ENCODE data around the gene BET1L. TPM values are rescaled to one million over a fixed set of nuclear protein-coding genes. Genes with fewer than 3 reads are reported as not detected.

The BET1L gene
- total and polyA plus RNA-seq, 10 of the 15 experiments (the other 5 are each of a cell fraction or from before 2014, with no cell fraction given): 6.7 to 55.4 (median 39.7) TPM

DNA sequence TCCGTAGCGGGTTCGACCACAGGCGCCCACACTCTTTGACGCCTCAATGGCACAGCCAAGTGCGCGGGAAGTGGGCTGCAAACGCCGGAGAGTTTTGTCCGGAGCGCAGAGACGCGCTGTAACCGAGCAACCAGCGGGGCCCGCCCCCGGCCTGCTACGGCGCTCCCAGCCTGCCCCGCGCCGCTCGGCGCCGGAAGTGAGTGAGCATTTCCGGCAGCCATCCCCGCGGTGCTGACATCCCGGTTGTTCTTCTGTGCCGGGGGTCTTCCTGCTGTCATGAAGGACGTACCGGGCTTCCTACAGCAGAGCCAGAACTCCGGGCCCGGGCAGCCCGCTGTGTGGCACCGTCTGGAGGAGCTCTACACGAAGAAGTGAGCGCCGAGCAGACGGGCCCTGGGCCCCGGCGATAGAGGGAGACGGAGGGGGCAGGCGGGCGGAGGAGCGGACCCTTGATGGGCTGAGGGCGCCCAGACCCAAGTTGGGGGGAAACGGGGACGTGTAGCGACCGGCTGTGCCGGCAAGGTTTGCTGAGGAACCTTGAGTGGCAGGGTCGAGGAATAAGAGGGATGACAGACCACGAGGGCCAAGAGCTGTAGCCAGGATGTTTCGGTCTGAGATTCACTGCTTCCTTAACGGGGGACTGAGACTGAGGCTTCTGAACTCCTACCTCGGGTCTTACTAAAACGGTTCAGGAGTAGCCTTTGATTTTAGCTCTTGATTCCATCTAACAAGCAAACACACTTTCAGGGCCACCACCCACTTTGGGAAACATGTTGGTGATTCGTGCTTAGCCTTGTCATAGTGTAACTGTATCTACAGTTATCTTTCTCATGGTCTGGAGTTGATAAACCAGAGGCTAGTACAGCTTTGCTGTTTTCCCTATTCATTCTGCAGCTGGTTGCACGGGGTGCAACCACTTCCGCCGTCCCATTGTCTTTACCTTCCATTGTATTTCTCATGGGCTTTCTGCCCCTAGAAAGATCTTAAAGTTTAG, 29.9 kb upstream of the BET1L start, which contains the start of gene PSMD13 (continued):
- TF ChIP-seq, protein P1, sequence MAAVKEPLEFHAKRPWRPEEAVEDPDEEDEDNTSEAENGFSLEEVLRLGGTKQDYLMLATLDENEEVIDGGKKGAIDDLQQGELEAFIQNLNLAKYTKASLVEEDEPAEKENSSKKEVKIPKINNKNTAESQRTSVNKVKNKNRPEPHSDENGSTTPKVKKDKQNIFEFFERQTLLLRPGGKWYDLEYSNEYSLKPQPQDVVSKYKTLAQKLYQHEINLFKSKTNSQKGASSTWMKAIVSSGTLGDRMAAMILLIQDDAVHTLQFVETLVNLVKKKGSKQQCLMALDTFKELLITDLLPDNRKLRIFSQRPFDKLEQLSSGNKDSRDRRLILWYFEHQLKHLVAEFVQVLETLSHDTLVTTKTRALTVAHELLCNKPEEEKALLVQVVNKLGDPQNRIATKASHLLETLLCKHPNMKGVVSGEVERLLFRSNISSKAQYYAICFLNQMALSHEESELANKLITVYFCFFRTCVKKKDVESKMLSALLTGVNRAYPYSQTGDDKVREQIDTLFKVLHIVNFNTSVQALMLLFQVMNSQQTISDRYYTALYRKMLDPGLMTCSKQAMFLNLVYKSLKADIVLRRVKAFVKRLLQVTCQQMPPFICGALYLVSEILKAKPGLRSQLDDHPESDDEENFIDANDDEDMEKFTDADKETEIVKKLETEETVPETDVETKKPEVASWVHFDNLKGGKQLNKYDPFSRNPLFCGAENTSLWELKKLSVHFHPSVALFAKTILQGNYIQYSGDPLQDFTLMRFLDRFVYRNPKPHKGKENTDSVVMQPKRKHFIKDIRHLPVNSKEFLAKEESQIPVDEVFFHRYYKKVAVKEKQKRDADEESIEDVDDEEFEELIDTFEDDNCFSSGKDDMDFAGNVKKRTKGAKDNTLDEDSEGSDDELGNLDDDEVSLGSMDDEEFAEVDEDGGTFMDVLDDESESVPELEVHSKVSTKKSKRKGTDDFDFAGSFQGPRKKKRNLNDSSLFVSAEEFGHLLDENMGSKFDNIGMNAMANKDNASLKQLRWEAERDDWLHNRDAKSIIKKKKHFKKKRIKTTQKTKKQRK (IDR thresholded peaks at IDR 0.05; ENCODE audit: low read depth, low read length): no peak
- TF ChIP-seq ZSCAN29 (IDR thresholded peaks at IDR 0.05): no peak
- TF ChIP-seq, protein P2, sequence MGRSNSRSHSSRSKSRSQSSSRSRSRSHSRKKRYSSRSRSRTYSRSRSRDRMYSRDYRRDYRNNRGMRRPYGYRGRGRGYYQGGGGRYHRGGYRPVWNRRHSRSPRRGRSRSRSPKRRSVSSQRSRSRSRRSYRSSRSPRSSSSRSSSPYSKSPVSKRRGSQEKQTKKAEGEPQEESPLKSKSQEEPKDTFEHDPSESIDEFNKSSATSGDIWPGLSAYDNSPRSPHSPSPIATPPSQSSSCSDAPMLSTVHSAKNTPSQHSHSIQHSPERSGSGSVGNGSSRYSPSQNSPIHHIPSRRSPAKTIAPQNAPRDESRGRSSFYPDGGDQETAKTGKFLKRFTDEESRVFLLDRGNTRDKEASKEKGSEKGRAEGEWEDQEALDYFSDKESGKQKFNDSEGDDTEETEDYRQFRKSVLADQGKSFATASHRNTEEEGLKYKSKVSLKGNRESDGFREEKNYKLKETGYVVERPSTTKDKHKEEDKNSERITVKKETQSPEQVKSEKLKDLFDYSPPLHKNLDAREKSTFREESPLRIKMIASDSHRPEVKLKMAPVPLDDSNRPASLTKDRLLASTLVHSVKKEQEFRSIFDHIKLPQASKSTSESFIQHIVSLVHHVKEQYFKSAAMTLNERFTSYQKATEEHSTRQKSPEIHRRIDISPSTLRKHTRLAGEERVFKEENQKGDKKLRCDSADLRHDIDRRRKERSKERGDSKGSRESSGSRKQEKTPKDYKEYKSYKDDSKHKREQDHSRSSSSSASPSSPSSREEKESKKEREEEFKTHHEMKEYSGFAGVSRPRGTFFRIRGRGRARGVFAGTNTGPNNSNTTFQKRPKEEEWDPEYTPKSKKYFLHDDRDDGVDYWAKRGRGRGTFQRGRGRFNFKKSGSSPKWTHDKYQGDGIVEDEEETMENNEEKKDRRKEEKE (IDR thresholded peaks at IDR 0.05): no peak
- TF ChIP-seq CBX5 (IDR thresholded peaks at IDR 0.05; ENCODE audit: low read depth): 0 out of 2 replicates have a peak, but pooled peaks have one; percentile 44
- TF ChIP-seq, protein P3, sequence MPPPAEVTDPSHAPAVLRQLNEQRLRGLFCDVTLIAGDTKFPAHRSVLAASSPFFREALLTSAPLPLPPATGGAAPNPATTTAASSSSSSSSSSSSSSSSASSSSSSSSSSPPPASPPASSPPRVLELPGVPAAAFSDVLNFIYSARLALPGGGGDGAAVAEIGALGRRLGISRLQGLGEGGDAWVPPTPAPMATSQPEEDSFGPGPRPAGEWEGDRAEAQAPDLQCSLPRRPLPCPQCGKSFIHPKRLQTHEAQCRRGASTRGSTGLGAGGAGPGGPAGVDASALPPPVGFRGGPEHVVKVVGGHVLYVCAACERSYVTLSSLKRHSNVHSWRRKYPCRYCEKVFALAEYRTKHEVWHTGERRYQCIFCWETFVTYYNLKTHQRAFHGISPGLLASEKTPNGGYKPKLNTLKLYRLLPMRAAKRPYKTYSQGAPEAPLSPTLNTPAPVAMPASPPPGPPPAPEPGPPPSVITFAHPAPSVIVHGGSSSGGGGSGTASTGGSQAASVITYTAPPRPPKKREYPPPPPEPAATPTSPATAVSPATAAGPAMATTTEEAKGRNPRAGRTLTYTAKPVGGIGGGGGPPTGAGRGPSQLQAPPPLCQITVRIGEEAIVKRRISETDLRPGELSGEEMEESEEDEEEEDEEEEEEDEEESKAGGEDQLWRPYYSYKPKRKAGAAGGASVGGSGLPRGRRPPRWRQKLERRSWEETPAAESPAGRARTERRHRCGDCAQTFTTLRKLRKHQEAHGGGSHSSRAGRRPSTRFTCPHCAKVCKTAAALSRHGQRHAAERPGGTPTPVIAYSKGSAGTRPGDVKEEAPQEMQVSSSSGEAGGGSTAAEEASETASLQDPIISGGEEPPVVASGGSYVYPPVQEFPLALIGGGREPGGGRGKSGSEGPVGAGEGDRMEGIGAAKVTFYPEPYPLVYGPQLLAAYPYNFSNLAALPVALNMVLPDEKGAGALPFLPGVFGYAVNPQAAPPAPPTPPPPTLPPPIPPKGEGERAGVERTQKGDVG (CRISPR knock-in tag; IDR thresholded peaks at IDR 0.05): no peak
- TF ChIP-seq, protein P4, sequence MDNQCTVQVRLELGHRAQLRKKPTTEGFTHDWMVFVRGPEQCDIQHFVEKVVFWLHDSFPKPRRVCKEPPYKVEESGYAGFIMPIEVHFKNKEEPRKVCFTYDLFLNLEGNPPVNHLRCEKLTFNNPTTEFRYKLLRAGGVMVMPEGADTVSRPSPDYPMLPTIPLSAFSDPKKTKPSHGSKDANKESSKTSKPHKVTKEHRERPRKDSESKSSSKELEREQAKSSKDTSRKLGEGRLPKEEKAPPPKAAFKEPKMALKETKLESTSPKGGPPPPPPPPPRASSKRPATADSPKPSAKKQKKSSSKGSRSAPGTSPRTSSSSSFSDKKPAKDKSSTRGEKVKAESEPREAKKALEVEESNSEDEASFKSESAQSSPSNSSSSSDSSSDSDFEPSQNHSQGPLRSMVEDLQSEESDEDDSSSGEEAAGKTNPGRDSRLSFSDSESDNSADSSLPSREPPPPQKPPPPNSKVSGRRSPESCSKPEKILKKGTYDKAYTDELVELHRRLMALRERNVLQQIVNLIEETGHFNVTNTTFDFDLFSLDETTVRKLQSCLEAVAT (IDR thresholded peaks at IDR 0.05): no peak; the same call in none of the 2 replicates
- TF ChIP-seq RB1 (IDR thresholded peaks at IDR 0.05; ENCODE audit: borderline replicate concordance): peak; percentile 96
- no peak for TF ChIP-seq SPI1 (IDR thresholded peaks at IDR 0.05; ENCODE audit: borderline replicate concordance, insufficient read depth, low read depth, low read length)
- no peak for TF ChIP-seq EZH2 (IDR thresholded peaks at IDR 0.05; ENCODE audit: borderline replicate concordance, control insufficient read depth, low read depth, low read length)
- no peak for TF ChIP-seq RAD51 (IDR thresholded peaks at IDR 0.05)
- TF ChIP-seq, protein P5, sequence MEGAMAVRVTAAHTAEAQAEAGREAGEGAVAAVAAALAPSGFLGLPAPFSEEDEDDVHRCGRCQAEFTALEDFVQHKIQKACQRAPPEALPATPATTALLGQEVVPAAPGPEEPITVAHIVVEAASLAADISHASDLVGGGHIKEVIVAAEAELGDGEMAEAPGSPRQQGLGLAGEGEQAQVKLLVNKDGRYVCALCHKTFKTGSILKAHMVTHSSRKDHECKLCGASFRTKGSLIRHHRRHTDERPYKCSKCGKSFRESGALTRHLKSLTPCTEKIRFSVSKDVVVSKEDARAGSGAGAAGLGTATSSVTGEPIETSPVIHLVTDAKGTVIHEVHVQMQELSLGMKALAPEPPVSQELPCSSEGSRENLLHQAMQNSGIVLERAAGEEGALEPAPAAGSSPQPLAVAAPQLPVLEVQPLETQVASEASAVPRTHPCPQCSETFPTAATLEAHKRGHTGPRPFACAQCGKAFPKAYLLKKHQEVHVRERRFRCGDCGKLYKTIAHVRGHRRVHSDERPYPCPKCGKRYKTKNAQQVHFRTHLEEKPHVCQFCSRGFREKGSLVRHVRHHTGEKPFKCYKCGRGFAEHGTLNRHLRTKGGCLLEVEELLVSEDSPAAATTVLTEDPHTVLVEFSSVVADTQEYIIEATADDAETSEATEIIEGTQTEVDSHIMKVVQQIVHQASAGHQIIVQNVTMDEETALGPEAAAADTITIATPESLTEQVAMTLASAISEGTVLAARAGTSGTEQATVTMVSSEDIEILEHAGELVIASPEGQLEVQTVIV (IDR thresholded peaks at IDR 0.05; ENCODE audit: borderline replicate concordance, partially characterized antibody): peak; percentile 91

All from GM12878 (cell line).